GM18517 (cell line): Measurements from ENCODE around the gene COL4A1.

ENCODE experiments used
- ATAC-seq: cut with Tn5 transposase; IDR thresholded peaks from one replicate; pipeline ENCODE4 v1.9.1; 2021; ENCODE audit warnings: mild to moderate bottlenecking, moderate library complexity; ENCODE audit not compliant: unreplicated experiment

Gene COL4A1

GRCh38 chr13:110280231-110280813 is 26.6 kb downstream of the COL4A1 start:
- ATAC-seq = no peak

- no peak for ATAC-seq
These were observed 27.3 kb downstream of the COL4A1 start for GRCh38 chr13:110279684-110280083.

- ATAC-seq = no peak
These were observed 28.1 kb downstream of the COL4A1 start for GRCh38 chr13:110278859-110279258.

GRCh38 chr13:110277357-110277975 is 29.5 kb downstream of the COL4A1 start:
- ATAC-seq = no peak

- ATAC-seq = no peak
These were observed 30.4 kb downstream of the COL4A1 start for GRCh38 chr13:110276553-110276950.

- ATAC-seq = no peak
These were observed 30.9 kb downstream of the COL4A1 start for GRCh38 chr13:110275931-110276552.

GRCh38 chr13:110274687-110275086 is 32.3 kb downstream of the COL4A1 start:
- no peak for ATAC-seq

GRCh38 chr13:110273254-110273653 is 33.7 kb downstream of the COL4A1 start:
- no peak for ATAC-seq

- no peak for ATAC-seq
These were observed 34.3 kb downstream of the COL4A1 start for GRCh38 chr13:110272651-110273050.

- no peak for ATAC-seq
These were observed 34.7 kb downstream of the COL4A1 start for GRCh38 chr13:110272227-110272626.

- no peak for ATAC-seq
These were observed 35.6 kb downstream of the COL4A1 start for GRCh38 chr13:110271313-110271712.

GRCh38 chr13:110270507-110270906 is 36.5 kb downstream of the COL4A1 start:
- no peak for ATAC-seq

GRCh38 chr13:110269509-110270185 is 37.3 kb downstream of the COL4A1 start:
- ATAC-seq = no peak

GRCh38 chr13:110268576-110269185 is 38.3 kb downstream of the COL4A1 start:
- no peak for ATAC-seq

GRCh38 chr13:110268061-110268460 is 38.9 kb downstream of the COL4A1 start:
- no peak for ATAC-seq

GRCh38 chr13:110266983-110267382 is 40.0 kb downstream of the COL4A1 start:
- ATAC-seq = no peak

- no peak for ATAC-seq
These were observed 40.5 kb downstream of the COL4A1 start for GRCh38 chr13:110266431-110266809.

GRCh38 chr13:110265682-110266430 is 41.1 kb downstream of the COL4A1 start:
- ATAC-seq = no peak

- ATAC-seq = no peak
These were observed 41.6 kb downstream of the COL4A1 start for GRCh38 chr13:110265341-110265681.

- no peak for ATAC-seq
These were observed 42.2 kb downstream of the COL4A1 start for GRCh38 chr13:110264685-110265275.

- no peak for ATAC-seq
These were observed 43.1 kb downstream of the COL4A1 start for GRCh38 chr13:110263888-110264287.
